ENCODE data around the gene EXOSC9. TPM values are rescaled to one million over a fixed set of nuclear protein-coding genes. Genes with fewer than 3 reads are reported as not detected.

The EXOSC9 gene
- polyA plus RNA-seq, 1 donor from 2014 or later, result 67.4 TPM

DNA sequence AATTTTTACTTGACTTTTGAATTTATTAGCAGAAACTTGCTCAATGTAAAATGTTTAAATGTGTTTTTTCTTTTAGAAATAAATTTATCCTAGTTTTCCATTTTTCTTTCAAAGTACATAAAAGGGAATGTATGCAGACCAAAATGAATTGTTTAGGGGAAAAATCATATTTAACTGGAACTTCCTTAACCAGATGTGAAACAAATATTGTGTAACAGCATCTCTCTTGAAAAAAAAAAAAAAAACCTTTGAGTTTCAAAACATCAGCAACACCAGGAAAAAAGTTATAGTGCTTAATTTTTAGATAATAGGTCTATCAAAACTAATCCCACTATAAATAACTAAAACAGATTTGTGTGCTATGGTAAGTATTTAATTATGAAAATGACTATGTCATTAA lies 37.0 kb downstream of the EXOSC9 start:
- Histone ChIP-seq H3K27ac (ENCODE audit: low read length) (no peak overlapping the region), H3K9me2 (ENCODE audit: insufficient read depth, low read length) (no peaks in the 10 kb centered on the region), H3K4me3 (ENCODE audit: low read length) (no peak overlapping the region), H3K36me3 (ENCODE audit: insufficient read depth, low read length) (peaks cover 8% of the 10 kb centered on the region), H3K4me2 (ENCODE audit: low read length) (no peak overlapping the region), H3K9me3 (ENCODE audit: low read length) (no peaks in the 10 kb centered on the region), H2AFZ (ENCODE audit: low read depth, low read length) (no peak overlapping the region), H4K20me1 (ENCODE audit: insufficient read depth) (no peaks in the 10 kb centered on the region), H3K79me2 (replicated peaks; ENCODE audit: insufficient read depth, low read length) (no peaks in the 10 kb centered on the region), H3F3A (ENCODE audit: insufficient read depth, low read length, poor library complexity, severe bottlenecking) (no peaks in the 10 kb centered on the region), H3K27me3 (ENCODE audit: insufficient read depth, low read depth, low read length) (no peaks in the 10 kb centered on the region), H3K9ac (ENCODE audit: low read length) (no peak overlapping the region)
- TF ChIP-seq POLR2AphosphoS5 (IDR thresholded peaks at IDR 0.05) (no peak), EZH2 (IDR thresholded peaks at IDR 0.05; ENCODE audit: borderline replicate concordance, insufficient read depth, low read length, poor library complexity, severe bottlenecking) (no peak), MXI1 (conservative IDR thresholded peaks at IDR 0.05; ENCODE audit: poor library complexity, severe bottlenecking) (no peak), EP300 (conservative IDR thresholded peaks at IDR 0.05; ENCODE audit: poor library complexity, severe bottlenecking) (no peak), TAF1 (IDR thresholded peaks at IDR 0.05; ENCODE audit: low read depth) (no peak), CTCF (IDR thresholded peaks at IDR 0.05; ENCODE audit: poor library complexity, severe bottlenecking) (no peak), SMC3 (conservative IDR thresholded peaks at IDR 0.05; ENCODE audit: poor library complexity) (no peak), REST (IDR thresholded peaks at IDR 0.05; ENCODE audit: borderline replicate concordance) (no peak), RAD21 (conservative IDR thresholded peaks at IDR 0.05) (no peak)

DNA sequence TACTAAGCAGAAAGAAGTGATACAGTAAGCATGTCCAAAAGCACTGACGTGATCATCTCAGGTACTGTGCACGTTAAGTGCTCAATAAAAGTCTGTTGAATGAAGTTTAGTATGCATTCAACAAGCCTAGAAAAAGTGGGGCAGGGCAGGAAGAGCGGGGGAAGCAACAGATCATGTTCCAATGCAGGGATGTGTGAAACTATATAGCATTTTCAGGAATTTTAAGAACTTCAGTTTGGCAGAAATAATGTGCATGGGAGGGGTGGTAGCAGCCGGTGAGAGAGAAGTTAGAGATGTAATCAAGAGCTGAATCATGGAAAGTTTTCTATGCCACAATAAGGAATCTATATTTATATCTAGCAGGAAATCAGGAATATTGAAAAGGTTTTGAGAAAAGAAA lies 41.7 kb downstream of the EXOSC9 start:
- no peaks in the 10 kb centered on the region for H3K36me3 ChIP-seq (ENCODE audit: insufficient read depth, low read length)
- no peaks in the 10 kb centered on the region for H3K27me3 ChIP-seq (ENCODE audit: insufficient read depth, low read depth, low read length)
- H3K9ac ChIP-seq (ENCODE audit: low read length), result no peak overlapping the region
- H2AFZ ChIP-seq (ENCODE audit: low read depth, low read length), result no peak overlapping the region
- H3K79me2 ChIP-seq (replicated peaks; ENCODE audit: insufficient read depth, low read length), result no peaks in the 10 kb centered on the region
- no peaks in the 10 kb centered on the region for H4K20me1 ChIP-seq (ENCODE audit: insufficient read depth)
- TF ChIP-seq CTCF (IDR thresholded peaks at IDR 0.05; ENCODE audit: poor library complexity, severe bottlenecking), result no peak
- no peak for TF ChIP-seq SMC3 (conservative IDR thresholded peaks at IDR 0.05; ENCODE audit: poor library complexity)
- TF ChIP-seq MXI1 (conservative IDR thresholded peaks at IDR 0.05; ENCODE audit: poor library complexity, severe bottlenecking), result no peak
- TF ChIP-seq EP300 (conservative IDR thresholded peaks at IDR 0.05; ENCODE audit: poor library complexity, severe bottlenecking), result no peak
- no peak for TF ChIP-seq RAD21 (conservative IDR thresholded peaks at IDR 0.05)
- no peak for TF ChIP-seq POLR2AphosphoS5 (IDR thresholded peaks at IDR 0.05)
- TF ChIP-seq TAF1 (IDR thresholded peaks at IDR 0.05; ENCODE audit: low read depth), result no peak
- no peak for TF ChIP-seq REST (IDR thresholded peaks at IDR 0.05; ENCODE audit: borderline replicate concordance)
- TF ChIP-seq EZH2 (IDR thresholded peaks at IDR 0.05; ENCODE audit: borderline replicate concordance, insufficient read depth, low read length, poor library complexity, severe bottlenecking), result no peak
- H3K4me3 ChIP-seq (ENCODE audit: low read length), result no peak overlapping the region
- no peaks in the 10 kb centered on the region for H3F3A ChIP-seq (ENCODE audit: insufficient read depth, low read length, poor library complexity, severe bottlenecking)
- H3K4me2 ChIP-seq (ENCODE audit: low read length), result no peak overlapping the region
- H3K27ac ChIP-seq (ENCODE audit: low read length), result no peak overlapping the region
- H3K9me2 ChIP-seq (ENCODE audit: insufficient read depth, low read length), result no peaks in the 10 kb centered on the region
- H3K9me3 ChIP-seq (ENCODE audit: low read length), result no peaks in the 10 kb centered on the region

Data from neural cell (in vitro differentiated cells).